GM18519 (cell line): ENCODE data around the gene PODXL2.

Source experiments
- ATAC-seq: cut with Tn5 transposase; IDR thresholded peaks from one replicate; pipeline ENCODE4 v1.9.1; 2021; ENCODE audit warnings: mild to moderate bottlenecking, moderate library complexity; ENCODE audit not compliant: unreplicated experiment, low FRiP score

Gene PODXL2, protein sequence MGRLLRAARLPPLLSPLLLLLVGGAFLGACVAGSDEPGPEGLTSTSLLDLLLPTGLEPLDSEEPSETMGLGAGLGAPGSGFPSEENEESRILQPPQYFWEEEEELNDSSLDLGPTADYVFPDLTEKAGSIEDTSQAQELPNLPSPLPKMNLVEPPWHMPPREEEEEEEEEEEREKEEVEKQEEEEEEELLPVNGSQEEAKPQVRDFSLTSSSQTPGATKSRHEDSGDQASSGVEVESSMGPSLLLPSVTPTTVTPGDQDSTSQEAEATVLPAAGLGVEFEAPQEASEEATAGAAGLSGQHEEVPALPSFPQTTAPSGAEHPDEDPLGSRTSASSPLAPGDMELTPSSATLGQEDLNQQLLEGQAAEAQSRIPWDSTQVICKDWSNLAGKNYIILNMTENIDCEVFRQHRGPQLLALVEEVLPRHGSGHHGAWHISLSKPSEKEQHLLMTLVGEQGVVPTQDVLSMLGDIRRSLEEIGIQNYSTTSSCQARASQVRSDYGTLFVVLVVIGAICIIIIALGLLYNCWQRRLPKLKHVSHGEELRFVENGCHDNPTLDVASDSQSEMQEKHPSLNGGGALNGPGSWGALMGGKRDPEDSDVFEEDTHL

DNA sequence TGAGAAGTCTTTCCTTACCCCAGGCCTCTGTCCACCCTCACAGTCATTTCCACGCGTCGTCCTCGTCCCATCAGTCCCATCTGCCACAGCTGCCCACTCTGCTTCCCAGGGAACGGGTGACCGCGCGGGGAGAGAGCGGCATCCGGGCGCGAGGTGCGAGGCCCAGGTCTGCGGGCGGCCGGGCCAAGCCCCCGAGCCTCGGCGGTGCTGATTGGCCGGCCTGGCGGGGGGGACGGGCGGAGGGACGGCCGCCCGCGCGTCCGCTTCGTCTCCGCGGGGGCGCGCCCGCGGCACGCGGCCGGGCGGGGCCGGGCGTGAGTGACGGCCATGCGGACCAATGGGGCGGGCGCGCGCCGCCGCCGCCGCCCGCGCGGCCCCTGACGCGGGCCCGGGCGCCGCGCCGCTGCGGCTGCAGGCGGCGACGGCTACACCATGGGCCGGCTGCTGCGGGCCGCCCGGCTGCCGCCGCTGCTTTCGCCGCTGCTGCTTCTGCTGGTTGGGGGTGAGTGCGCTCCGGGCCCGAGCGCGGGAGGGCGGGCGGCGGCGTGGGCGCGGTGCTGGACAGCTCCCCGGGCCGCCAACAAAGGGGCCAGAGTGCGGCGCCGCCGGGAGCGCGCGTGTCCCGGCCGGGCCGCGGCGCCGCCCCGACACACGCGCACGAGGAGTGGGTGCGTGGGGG, at the start of gene PODXL2:
TSS of gene PODXL2 (plus strand) at position 398 of the 679 bp plus-strand sequence. CDS start at position 433, 35 bp downstream.
- no peak for ATAC-seq

DNA sequence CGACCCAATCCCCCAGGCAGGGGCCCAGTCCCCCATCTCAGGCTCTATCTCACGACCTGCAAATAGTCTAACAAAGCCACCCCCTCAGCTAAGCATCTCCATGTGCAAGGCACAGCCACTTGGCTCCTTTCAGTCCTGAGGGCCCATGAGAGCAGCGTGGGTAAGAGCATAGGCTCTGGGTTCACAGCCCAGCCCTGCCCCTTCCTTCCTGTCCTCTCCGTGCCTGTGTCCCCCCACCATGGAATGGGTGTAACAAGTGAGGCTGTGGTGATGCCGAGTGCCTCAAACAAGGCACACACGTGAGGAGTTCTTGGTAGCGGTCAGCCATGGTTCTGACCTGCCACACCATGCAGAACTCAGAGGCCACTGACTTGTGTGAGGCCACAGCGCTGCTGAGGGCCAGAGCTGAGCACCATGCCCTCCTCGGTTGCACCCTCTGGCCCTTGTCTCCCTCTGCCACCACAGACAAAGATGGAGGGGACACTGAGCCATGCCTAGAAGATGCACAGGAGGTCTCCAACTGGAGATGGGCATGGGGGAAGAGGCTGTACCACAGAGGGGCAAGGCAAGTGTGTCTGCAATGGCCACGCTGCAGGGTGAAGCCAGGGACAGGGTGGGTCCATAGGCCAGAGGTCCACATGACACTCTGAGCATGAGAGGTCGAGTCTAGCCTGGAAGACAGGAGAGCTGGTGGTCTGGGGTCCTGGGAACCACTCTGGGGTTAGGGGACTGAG, 48.5 kb upstream of the PODXL2 start:
- ATAC-seq: no peak

DNA sequence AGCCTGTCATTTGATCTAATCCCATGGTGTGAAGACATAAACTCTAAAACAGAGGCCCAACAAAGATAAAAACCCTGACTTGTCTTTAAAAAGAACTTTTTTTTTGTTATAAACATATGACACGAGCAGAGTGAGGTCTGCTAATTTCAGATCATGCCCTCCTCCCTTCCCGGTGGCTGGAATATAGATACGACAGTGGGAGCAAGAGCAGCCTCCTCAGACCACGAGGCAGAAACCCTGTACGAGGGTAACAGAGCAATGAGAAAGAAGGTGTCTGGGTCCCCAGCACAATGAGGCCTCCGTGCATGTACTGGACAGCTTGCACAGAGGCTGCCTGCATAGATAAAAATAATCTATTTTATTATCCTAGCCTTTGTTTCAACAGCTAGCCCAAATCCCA, 44.3 kb upstream of the PODXL2 start:
- no peak for ATAC-seq

DNA sequence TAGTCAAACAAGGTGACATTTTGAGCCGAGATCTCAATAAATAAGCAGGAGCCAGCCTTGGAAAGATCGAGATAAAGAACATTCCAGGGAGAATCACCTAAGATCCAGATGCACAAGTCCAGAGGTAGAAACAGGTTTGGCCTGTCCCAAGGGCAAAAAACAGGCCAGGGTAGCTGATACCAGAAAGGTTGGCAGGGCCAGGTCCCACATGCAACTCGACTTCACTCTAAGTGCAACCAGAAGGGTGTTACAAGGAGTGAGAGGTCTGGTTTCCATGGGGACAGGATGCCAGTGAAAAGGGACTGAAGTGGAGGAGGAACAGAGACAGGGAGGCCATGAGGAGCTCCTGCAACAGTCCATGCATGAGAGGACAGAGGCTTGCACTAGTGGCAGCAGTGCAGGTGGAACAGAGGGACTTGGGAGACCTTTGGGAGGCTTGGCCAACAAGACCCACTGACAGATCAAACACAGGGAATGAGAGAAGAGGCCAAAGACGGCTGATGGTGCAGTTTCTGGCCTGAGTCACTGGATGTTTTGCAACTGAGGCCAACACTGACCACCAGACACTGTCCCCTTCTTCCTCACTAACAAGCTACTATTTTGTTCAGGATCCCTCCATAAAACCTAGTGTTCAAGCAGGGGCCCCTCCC, 43.7 kb upstream of the PODXL2 start:
- no peak for ATAC-seq

DNA sequence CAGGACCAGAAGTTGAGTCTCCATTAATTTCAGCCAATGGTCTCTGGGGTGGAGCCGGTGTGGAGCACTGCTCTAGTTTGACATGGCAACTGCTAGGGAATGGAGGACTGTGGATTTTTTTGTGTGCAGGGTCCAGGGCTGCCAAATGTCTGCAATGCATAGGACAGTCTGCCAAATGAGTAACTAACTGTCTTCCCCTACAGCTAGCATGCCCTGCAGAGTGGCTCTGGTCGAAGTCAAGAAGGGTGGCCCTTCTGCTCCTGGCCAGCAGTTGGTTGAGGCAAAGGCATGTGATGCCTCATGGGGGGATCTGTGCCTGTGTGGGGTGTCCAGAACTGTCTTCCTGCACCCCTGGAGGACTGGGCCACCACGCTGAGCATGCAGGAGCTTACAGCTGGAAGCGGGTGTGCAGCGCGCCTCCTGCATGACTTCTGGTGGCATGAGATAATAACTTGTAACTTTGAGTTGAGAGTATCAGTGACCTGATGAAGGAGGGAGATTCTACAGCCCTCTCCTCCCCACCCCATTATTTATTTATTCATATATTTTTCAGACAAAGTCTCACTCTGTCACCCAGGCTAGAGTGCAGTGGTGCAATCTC, 43.1 kb upstream of the PODXL2 start:
- no peak for ATAC-seq

DNA sequence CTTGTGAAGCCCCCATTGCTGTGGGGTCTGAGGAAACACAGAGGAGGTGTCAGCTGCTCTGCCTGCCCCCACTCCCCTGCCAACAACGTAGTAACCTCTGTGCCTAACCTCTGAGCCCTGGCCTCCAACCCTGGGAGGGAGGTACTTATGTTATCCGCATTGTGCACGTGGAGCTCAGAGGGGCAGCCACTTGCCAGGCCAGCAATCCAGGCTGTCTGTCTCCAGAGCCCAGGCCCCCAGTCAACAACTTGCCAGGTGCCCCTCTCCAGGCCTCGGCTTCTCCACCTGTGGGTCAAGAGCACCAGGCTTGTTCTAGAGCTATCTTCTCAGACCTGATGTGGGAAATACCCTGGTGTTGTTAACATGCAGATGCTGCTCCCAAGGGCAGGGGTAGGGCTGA, 41.1 kb upstream of the PODXL2 start:
- ATAC-seq: no peak

DNA sequence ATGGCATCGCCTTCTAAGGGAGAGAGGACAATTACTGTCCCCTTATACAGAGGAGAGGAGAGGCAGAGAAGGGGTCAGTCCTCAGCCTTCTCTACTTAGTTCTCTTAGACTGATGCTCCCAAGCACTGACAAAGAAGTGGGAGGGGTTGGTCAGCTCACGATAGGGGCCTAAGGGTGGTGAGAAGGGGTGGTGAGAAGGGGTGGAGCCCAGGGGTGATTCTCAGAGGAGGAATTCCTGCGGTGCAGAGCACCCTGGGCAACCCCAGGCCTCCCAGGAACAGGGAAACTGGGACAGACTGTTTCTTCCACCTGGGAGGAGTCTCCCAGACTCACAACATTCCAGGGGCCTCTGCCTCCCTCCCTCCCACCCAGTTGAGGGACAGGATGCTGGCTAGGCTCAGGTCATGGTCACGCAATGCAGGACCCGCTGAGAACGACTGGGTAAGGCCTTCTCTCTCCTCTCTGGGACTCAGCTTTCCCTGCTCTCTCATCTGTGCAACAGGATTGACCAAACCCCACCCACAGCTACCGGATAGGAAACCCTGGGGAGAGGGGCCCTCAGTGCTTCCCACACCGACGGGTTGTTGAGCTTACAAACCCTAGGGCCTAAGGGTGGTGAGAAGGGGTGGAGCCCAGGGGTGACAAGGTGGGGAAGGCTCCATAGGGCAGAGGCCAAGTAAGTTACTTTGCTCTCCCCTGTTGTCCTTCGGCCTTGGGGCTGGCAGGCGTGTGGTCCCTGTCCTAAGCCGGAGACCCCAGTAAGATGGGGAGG, 40.0 kb upstream of the PODXL2 start:
- ATAC-seq: no peak

DNA sequence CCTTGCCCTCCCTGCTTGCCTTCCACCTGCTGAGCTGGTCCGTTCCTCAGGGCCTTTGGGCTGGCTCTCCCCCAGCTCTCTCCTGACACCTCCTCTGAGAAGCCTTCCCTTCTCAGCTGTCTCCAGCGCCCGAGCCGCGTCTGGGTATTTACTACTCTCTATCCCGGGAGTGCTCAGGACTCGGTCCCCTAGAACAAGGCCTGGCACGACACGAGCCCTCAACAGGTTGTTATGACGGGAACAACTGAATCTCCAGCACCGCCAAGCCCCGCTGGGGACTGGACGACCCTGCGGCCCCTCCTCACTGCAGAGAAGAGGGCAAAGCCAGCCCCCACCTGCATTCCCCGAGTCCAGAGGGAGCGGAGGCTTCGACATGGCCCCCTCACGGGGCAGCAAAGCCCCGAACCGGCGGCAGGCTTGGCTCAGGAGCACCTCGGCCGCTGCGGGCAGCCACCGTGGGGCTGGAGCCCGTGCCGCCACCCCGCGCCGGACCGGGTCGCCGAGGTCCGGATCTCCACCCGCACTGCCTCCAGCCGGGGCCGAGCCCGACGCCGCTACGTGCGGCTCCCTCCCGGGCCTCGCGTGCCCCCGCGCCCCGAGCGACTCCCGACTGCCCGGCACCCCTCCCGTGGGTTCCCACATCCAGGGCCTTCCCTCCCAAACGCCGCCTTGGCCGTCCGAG, 39.2 kb upstream of the PODXL2 start:
- ATAC-seq: no peak

DNA sequence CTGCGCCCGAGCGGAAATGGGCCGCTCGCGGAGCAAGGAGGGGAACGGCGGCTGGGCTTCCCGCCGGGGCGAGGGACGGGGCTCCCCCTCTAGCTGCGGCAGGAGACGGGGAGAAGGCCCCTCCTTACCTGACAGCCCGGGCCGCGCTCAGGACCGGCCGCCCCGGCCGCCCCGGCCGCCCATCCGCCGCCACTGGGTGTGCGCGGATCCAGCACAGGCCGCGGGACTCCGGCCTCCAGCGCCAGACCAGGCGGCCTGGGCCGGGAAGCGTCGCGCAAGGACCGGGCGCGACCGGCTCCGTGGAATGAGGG, 38.7 kb upstream of the PODXL2 start:
- peak; percentile 5 for ATAC-seq

DNA sequence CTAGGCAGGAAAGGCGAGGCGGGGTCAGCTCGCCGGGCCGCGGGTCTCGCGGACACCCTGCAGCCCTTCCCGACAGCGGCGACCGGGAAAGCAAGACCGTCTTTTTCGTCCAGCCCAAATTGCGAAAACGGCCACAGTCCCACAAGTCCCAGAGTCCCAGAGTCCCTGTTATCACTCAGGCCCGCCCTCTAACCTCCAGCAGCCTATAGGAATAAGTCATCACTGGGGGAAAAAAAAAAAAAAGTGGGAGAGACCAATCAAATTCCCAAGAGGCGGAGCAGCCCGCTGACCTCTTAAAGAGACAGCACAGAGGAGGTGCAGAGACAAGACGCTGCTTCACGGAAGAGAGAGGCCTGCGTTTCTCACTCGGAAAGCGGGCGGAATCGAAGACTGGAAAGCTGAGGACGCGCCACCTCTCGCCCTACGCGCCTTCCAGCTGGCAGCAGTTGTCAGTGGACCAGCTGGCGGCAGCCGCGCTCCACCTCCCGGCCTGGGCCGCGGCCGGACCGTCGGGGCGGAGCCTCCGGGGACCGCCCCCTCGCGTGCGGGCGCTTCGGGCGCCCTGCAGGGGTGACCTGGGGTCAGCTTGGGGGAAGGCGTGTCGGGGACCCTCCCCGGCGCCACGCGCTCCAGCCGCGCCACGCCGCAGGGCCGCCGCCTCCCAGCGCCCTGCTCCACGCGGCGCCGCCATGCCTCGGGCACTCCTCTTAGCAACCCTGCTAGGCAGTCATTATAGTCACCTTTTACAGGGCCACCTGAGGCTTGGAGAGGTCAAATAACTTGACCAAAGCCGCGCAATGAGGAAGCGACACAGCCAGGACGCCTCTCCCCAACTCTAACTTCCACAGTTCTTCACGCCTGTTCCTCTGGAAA, 38.2 kb upstream of the PODXL2 start, which contains the start of gene TPRA1:
TSS of gene TPRA1 (minus strand) at position 141 of the 873 bp plus-strand sequence. CDS start 10,587 bp downstream, outside the sequence.
- peak; percentile 60 for ATAC-seq

DNA sequence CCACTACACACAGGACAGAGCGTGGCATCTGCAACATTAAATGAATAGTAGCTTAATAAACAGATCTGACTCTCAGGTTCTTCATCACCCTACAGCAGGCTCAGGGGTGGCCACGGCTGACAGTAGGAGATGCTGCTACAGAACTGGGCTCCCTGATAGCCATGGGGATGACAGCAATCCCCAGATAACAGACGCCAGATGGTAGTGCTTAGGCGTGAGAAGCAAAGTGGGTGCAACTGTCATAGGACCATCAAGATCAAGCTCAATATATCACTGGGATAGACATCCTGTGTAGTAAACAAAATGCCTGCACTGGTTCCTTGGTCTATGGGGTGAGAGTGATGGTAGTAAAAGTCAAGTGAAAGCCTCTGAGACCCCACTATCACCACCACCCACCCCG, 35.8 kb upstream of the PODXL2 start:
- no peak for ATAC-seq

DNA sequence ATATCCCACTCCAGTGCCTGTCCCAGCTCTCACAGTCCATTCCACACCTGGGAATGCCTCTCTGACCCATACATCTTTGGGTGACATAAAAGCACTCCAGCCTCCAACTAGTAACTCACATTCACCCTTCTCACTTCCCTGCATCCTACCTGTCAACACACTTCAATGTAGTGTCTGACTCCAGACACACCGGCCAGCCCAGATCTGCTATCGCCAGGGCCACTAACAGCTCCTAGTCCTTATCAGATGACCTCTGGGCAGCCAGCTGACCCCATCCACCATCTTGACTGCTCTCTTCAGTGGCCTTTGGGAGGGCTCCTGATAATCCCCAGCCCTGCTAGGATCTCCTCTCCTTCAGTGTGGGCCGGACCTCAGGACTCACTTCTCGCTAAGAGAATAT, 33.7 kb upstream of the PODXL2 start:
- no peak for ATAC-seq

DNA sequence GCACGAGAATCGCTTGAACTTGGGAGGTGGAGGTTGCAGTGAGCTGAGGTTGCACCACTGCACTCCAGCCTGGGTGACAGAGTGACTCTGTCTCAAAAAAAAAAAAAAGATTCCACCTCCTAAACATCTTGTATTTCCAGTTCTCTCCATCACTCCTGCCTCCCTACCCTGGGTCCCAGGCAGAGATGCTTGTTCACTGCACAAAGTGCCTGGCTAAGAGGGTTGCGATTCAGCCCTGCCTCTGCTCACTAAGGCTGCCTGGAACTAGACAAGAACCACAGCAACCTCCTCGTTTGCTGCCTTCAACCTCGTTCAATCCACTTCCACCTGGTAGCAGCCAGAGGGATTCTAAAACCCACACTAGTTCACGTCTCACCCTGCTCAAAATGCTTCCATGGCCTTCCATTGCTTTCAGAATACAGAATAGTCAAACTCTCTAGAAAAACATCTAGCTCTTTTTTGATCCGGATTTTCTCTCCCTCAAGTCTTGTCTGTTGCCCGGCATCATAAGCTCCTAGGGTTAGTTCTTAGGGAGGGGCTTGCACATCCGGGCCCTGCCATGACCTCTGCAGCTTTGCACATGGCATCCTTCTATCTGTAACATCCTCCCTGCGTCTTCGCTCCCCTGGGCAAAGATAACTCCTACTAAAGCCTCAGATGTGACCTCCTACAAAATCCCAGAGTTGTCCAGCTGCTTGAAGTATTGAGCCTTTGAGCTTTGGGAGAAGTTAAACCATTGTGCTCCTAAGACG, 31.8 kb upstream of the PODXL2 start:
- ATAC-seq: no peak

DNA sequence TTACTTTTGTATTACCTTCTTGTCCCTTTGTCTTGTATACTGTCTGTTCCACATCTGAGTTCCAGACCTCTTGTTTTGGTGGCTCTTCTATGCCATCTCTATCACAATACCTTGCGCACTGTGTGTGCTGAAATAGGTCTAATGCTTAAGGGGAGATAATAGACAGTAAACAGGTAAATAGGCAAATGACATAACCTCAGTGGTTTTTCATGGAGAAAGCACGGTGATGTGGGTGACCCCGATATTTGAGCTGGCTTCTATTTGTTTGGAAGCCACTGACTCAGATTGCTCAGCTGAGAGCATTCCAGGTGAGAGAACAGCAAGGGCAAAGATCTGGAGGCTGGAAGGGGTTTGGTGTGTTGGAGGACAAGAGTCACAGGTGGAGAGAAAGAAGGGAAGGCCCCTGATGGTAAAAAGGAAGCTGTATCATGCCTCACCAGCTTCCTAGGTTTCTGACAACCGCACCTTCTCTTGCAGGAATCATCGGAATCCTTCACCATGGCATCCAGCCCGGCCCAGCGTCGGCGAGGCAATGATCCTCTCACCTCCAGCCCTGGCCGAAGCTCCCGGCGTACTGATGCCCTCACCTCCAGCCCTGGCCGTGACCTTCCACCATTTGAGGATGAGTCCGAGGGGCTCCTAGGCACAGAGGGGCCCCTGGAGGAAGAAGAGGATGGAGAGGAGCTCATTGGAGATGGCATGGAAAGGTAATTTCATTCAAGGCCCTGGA, 30.0 kb upstream of the PODXL2 start:
- ATAC-seq: no peak

DNA sequence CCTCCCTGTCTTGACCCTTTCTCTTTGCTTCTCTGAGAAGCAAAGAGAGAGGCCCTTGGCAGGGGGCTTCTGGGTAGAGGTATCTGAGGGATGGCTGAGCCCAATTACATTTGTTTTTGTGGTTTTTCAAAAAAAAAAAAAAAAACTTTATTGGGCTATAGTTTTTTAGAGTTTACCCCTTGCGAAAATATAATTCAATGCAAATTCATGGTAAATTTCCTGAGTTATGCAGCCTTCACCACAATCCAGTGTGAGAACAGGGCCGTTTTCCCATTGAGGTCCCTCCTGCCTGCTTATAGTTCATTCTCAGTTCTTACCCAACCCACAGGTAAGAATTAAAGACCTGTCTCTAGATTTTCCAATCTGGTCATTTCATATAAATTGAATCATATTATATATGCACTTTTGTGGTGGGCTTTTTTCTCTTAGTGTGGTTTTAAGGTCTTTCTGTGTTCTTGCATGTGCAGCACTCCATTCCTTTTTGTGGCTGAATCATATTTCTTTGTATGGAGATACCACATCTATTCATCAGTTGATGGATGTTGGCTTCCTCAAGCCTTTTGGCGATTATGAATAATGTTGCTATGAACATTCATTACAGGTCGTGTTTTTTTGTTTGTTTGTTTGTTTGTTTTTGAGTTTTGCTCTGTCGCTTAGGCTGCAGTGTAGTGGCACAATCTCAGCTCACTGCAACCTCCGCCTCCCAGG, 28.1 kb upstream of the PODXL2 start:
- no peak for ATAC-seq

DNA sequence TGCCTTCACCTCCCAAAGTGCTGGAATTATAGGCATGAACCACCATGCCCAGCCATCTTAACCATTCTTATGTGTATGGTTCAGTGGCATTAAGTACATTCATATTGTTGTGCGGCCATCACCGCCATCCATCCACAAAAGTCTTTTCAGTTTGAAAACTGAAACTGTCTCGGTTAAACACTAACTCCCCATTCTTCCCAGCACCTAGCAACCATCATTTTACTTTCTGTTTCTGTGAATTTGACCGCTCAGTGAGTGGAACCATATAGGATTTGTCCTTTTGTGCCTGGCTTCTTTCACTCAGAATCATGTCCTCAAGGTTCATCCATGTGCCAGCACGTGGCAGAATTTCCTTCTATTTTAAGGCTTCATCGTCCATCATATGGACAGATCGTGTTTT, 24.9 kb upstream of the PODXL2 start:
- no peak for ATAC-seq
